GM20431 (cell line): ENCODE results near the gene CDK8.

ENCODE experiments used
- in situ Hi-C: fragments of 300-500 bp; cut with MseI, MboI; formaldehyde crosslinking; loops from one replicate; pipeline ENCODE4 v1.15.0; 2020; ENCODE audit warnings: low sequenced_read_pairs; ENCODE audit not compliant: unreplicated experiment

The CDK8 gene

GRCh38 chr13:26377038-26377437, 123.1 kb downstream of the CDK8 start:
- in situ Hi-C loops = no loop called here

- in situ Hi-C loops = no loop called here
Observed at GRCh38 chr13:26378116-26378515, 124.2 kb downstream of the CDK8 start.

- in situ Hi-C loops = no loop called here
Observed at GRCh38 chr13:26379831-26380230, 125.9 kb downstream of the CDK8 start.

GRCh38 chr13:26380930-26381329, 127.0 kb downstream of the CDK8 start:
- in situ Hi-C loops = no loop called here

- in situ Hi-C loops = no loop called here
Observed at GRCh38 chr13:26382366-26382765, 128.4 kb downstream of the CDK8 start.

GRCh38 chr13:26382835-26383234, 128.9 kb downstream of the CDK8 start:
- in situ Hi-C loops = no loop called here

GRCh38 chr13:26384587-26384986, 130.7 kb downstream of the CDK8 start:
- in situ Hi-C loops = no loop called here

GRCh38 chr13:26386026-26386425, 132.1 kb downstream of the CDK8 start:
- in situ Hi-C loops = no loop called here

GRCh38 chr13:26390203-26390602, 136.3 kb downstream of the CDK8 start:
- in situ Hi-C loops = no loop called here

GRCh38 chr13:26400545-26400944, 146.6 kb downstream of the CDK8 start:
- in situ Hi-C loops = no loop called here

- in situ Hi-C loops = no loop called here
Observed at GRCh38 chr13:26401069-26401468, 147.1 kb downstream of the CDK8 start.

- in situ Hi-C loops = no loop called here
Observed at GRCh38 chr13:26401578-26402021, 147.7 kb downstream of the CDK8 start.

- in situ Hi-C loops = no loop called here
Observed at GRCh38 chr13:26406791-26407190, 152.9 kb downstream of the CDK8 start.

- in situ Hi-C loops = no loop called here
Observed at GRCh38 chr13:26411206-26411605, 157.3 kb downstream of the CDK8 start.

- in situ Hi-C loops = no loop called here
Observed at GRCh38 chr13:26412263-26412662, 158.3 kb downstream of the CDK8 start.

GRCh38 chr13:26412936-26413716, 159.2 kb downstream of the CDK8 start:
- in situ Hi-C loops = no loop called here

GRCh38 chr13:26420282-26420960, 166.5 kb downstream of the CDK8 start:
- in situ Hi-C loops = no loop called here

GRCh38 chr13:26422036-26422435, 168.1 kb downstream of the CDK8 start:
- in situ Hi-C loops = no loop called here

GRCh38 chr13:26423629-26424028, 169.7 kb downstream of the CDK8 start:
- in situ Hi-C loops = no loop called here

- in situ Hi-C loops = no loop called here
Observed at GRCh38 chr13:26424181-26424580, 170.3 kb downstream of the CDK8 start.
